T-helper 22 cell (primary cell): ENCODE measurements around the gene SPATA2L.
"Not testable (repeated sequence)": the region's sequence is repeated elsewhere in the genome, so short reads cannot be mapped to it uniquely, and the experiment has no call there.

Experiments used
- DNase-seq: peaks from one replicate; pipeline ENCODE4 v3.0.0-alpha.2; 2020; ENCODE audit warnings: low read depth

The SPATA2L gene

DNA sequence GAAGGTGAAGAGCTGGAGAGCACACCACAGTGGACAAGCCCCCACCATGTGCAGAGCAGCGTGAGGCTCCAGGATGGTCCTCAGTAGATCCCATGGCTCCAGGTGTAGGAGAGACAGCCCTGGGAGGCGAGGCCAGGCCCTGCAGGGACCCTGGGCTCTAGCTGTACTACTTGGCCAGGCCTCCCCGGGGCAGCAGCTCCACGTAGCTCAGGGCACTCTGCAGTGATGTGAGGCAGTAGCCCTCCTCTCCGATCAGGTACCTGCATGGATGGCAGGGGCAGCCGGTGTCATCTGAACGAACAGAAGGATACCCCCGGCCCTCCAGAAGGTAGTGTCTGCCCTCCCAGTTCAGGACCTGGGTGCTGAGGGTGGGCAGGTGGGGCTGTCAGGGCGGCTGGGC is 6.2 kb upstream of the SPATA2L start:
- DNase-seq = no peak

GRCh38 chr16:89706518-89707260 is 5.2 kb upstream of the SPATA2L start:
- no peak for DNase-seq

- DNase-seq = no peak
Measured at GRCh38 chr16:89705006-89705405, 3.5 kb upstream of the SPATA2L start.

- no peak for DNase-seq
Measured at GRCh38 chr16:89704281-89704680, 2.8 kb upstream of the SPATA2L start.

- DNase-seq = peak; percentile 36
Measured at GRCh38 chr16:89700649-89701424, 668 bp downstream of the SPATA2L start.

- DNase-seq = peak; percentile 96
Measured at GRCh38 chr16:89700100-89700648, 1.3 kb downstream of the SPATA2L start.

DNA sequence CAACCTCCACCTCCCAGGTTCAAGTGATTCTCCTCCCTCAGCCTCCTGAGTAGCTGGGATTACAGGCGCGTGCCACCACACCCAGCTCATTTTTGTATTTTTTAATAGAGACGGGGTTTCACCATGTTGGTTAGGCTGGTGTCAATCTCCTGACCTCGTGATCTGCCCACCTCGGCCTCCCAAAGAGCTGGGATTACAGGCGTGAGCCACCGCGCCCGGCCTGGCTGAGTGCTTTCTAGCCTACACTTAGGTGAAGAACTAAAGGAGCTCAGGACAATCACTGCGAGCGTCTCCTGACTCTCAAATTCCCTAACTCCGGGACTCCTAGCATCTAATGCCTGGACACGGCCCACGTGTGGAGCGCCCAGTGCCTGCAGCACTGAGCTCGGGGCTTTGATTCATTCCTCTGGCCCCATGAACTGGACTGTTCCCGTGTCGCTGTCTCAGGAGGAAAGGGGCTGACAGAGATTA is 1.8 kb downstream of the SPATA2L start:
- DNase-seq = not testable (repeated sequence)

- not testable (repeated sequence) for DNase-seq
Measured at GRCh38 chr16:89698717-89699116, 2.8 kb downstream of the SPATA2L start.

- no peak for DNase-seq
Measured at GRCh38 chr16:89697616-89698331, 3.7 kb downstream of the SPATA2L start.

GRCh38 chr16:89697161-89697615 is 4.3 kb downstream of the SPATA2L start:
- DNase-seq = no peak

- no peak for DNase-seq
Measured at GRCh38 chr16:89696670-89697128, 4.8 kb downstream of the SPATA2L start.

GRCh38 chr16:89695875-89696669 is 5.4 kb downstream of the SPATA2L start:
- DNase-seq = no peak

DNA sequence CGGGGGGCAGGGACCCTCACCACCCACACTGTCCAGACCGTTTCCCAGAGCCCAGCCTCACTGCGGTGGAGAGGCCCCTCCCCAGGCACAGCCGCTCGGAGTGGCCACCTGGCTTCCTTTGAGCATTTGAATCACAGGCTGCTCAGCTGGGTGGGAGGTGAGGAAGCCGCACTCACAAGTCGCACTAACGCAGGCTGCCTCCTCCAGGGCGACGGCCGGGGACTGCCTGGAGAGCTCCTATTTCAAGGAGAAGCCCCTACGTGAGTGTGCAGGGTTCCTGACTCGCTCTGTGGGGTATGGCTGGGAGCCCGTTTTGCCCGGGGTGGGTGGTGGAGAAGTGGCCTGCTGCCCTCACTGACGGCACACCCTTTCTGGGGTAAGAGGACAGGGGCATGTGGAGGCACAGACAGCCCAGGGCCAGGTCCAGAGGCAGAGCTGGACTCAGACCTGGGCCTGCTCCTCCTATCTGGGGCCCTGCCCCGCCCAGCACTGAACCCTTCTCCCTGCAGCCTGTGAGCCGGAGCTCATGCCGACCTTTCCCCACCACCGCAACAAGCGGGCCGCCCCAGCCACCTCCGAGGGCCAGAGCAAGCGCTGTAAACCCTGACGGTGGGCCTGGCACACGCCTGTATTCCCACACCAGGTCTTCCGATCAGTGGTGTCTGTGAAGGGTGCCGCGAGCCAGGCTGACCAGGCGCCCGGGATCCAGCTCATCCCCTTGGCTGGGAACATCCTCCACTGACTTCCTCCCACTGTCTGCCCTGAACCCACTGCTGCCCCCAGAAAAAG is 6.2 kb downstream of the SPATA2L start:
- no peak for DNase-seq

DNA sequence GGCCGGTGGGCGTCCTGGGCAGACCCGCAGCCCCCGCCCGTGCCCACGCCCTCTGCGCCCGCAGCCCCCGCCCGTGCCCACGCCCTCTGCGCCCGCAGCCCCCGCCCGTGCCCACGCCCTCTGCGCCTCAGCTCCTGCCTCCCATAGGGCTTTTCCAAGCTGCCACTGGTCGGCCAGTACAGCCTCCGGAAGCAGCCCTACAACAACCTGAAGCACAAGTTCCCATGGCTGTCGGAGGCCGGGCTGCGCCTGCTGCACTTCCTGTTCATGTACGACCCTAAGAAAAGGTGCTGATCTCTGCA is 6.8 kb downstream of the SPATA2L start:
- not testable (repeated sequence) for DNase-seq

- no peak for DNase-seq
Measured at GRCh38 chr16:89693931-89694783, 7.3 kb downstream of the SPATA2L start.

DNA sequence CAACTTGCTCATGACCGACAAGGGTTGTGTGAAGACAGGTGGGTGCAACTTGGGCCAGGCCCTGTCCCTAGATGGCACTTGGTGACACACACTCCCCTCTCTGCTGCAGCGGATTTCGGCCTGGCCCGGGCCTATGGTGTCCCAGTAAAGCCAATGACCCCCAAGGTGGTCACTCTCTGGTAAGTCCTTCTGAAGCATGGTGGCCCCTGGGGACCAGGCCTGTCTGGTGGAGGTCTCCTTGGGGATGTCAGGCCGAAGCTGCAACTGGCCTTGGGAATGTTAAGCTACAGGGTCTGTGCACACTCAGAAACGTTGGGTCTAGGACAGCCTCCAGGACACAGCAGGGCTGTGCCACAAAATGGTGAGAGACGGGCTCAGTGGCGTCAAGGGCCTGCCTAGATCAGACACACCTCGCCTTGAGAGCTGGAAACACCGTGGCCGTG is 8.2 kb downstream of the SPATA2L start:
- no peak for DNase-seq

- DNase-seq = no peak
Measured at GRCh38 chr16:89691986-89692569, 9.4 kb downstream of the SPATA2L start.

DNA sequence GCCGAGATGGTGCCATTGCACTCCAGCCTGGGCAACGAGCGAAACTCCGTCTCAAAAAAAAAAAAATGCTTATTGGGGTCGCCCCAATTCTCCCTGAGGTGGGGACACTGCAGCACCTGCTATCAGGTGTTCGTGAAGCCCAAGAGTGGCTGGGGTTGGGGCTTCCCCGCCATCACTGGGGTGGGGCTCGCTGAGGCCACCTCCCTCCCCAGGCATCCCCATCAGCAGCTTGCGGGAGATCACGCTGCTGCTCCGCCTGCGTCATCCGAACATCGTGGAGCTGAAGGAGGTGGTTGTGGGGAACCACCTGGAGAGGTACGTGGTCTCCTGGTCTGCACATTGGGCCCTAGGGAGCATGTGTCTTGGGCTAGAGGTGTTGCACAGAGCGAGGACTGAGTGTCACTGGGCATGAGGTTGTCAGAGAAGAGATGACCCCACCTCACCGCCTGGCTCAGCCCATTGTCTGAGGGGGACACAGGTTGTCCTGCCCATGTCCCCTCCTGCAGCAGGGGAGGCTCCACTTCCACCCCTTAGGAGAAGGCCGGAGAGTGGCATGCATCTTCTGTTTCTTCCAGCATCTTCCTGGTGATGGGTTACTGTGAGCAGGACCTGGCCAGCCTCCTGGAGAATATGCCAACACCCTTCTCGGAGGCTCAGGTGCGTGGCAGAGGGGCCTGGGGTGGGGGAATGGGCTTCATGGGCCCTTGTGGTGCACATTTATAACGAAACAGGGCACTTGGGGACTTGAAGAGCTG is 10.1 kb downstream of the SPATA2L start:
- no peak for DNase-seq
